ENCODE results near the gene UBXN4.

The UBXN4 gene

DNA sequence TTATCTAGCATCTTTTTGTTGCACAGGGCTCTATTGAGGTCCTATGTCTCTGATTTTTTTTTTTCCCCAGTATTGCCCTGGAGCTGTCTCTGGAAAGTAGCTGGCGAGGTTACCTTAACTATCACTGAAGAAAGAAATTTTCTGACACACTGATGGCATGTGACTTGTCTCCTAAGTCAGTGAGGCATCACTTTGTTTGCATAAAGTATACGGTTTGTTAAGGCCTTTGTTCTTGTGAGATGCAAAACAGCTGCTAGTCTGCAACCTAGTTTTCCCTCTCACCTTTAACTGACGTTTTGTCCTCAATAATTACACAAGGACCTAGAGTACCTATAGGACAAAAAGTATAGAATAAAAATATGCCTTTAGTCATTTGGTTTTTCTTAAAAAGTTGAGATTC, 41.8 kb downstream of the UBXN4 start:
- no peak overlapping the region for H3K4me3 ChIP-seq (ENCODE audit: low read depth, low read length)
- TF ChIP-seq, protein P1, sequence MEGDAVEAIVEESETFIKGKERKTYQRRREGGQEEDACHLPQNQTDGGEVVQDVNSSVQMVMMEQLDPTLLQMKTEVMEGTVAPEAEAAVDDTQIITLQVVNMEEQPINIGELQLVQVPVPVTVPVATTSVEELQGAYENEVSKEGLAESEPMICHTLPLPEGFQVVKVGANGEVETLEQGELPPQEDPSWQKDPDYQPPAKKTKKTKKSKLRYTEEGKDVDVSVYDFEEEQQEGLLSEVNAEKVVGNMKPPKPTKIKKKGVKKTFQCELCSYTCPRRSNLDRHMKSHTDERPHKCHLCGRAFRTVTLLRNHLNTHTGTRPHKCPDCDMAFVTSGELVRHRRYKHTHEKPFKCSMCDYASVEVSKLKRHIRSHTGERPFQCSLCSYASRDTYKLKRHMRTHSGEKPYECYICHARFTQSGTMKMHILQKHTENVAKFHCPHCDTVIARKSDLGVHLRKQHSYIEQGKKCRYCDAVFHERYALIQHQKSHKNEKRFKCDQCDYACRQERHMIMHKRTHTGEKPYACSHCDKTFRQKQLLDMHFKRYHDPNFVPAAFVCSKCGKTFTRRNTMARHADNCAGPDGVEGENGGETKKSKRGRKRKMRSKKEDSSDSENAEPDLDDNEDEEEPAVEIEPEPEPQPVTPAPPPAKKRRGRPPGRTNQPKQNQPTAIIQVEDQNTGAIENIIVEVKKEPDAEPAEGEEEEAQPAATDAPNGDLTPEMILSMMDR (IDR thresholded peaks at IDR 0.05; ENCODE audit: borderline replicate concordance, insufficient read depth, low read depth, low read length), result no peak

DNA sequence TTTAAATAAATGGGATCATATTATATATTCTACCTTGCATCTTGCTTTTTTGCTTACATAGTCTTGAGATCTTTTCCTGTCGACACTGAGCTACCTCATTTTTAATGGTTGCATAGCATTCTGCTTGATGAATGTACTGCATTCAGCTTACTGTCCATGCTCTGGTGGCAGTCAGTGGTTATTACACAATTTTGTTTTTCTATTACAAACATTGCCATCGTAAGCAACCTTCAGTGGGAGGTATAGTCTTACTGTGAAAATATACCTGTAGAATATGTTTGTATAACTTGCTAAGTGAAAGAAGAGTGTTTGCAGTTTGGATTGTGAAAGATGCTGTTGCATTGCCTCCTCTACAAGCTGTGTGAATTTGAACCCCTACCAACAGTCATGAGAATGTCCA, 43.4 kb downstream of the UBXN4 start:
- no peak overlapping the region for H3K4me3 ChIP-seq (ENCODE audit: low read depth, low read length)
- TF ChIP-seq, protein P1 (IDR thresholded peaks at IDR 0.05; ENCODE audit: borderline replicate concordance, insufficient read depth, low read depth, low read length), result no peak

GRCh38 chr2:135786823-135787222, 45.2 kb downstream of the UBXN4 start:
- TF ChIP-seq, protein P1 (IDR thresholded peaks at IDR 0.05; ENCODE audit: borderline replicate concordance, insufficient read depth, low read depth, low read length), result no peak

GRCh38 chr2:135790423-135790822, 48.8 kb downstream of the UBXN4 start:
- H3K4me3 ChIP-seq (ENCODE audit: low read depth, low read length), result no peak overlapping the region
- TF ChIP-seq, protein P1 (IDR thresholded peaks at IDR 0.05; ENCODE audit: borderline replicate concordance, insufficient read depth, low read depth, low read length), result no peak

More at GRCh38 chr2:135786823-135787222, 45.2 kb downstream of the UBXN4 start:
- no peak overlapping the region for H3K4me3 ChIP-seq (ENCODE audit: low read depth, low read length)

- no peak overlapping the region for H3K4me3 ChIP-seq (ENCODE audit: low read depth, low read length)
- TF ChIP-seq, protein P1 (IDR thresholded peaks at IDR 0.05; ENCODE audit: borderline replicate concordance, insufficient read depth, low read depth, low read length), result no peak
Observed at GRCh38 chr2:135791418-135792190, 49.9 kb downstream of the UBXN4 start.

DNA sequence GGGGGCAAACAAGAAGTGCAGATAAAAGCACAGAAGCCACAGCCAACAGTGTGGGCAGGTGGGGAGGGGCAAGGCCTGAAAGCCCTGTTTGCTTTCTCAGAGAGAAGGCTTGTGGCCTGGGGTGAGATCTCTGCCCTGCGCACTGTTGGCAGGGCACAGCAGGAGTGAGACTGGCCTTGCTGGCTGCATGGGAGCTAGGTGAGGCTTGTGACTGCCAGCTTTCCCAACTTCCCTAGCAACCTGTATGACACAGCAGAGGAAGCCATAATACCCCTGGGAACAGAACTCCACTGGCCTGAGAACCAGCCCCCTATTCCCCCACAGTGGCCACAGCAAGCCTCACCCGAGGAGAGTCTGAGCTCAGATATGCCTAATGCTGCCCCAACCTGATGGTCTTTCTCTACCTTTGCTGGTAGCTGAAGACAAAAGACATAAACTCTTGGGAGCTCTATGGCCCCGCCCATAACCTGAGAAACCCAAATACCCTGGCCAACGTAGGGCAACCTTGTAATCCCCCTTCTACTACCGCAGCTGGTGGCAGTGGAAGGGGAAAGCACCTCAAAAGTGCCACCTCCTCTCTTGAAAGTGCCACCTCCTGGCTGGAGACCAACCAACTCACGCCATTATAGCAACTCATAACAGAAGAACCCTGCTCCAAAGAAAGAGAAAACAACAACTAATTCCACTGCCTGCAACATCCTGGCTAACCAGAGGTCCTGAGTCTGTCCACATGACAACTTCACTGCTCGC, 50.9 kb downstream of the UBXN4 start:
- H3K4me3 ChIP-seq (ENCODE audit: low read depth, low read length), result no peak overlapping the region
- TF ChIP-seq, protein P1 (IDR thresholded peaks at IDR 0.05; ENCODE audit: borderline replicate concordance, insufficient read depth, low read depth, low read length), result no peak

Measured in GM12875 (cell line).